NT2/D1 (cell line): ENCODE measurements around the gene NELL1.

Experiments
- DNase-seq: peaks from one replicate; pipeline ENCODE4 v3.0.0-alpha.2; 2011; ENCODE audit warnings: low read depth, low spot score
- H3K27me3 ChIP-seq: 2 replicates; pipeline ENCODE4 v1.6.0; 2011; ENCODE audit warnings: mild to moderate bottlenecking; ENCODE audit not compliant: insufficient read length, insufficient read depth
- H3K36me3 ChIP-seq: 2 replicates; pipeline ENCODE4 v1.6.1; 2011; ENCODE audit warnings: mild to moderate bottlenecking, low read length, mixed read lengths; ENCODE audit not compliant: insufficient read depth, insufficient read length
- H3K4me1 ChIP-seq: 2 replicates; pipeline ENCODE4 v1.5.1; 2011; ENCODE audit not compliant: insufficient read depth, insufficient read length
- H3K4me3 ChIP-seq: 2 replicates; pipeline ENCODE4 v1.5.1; 2011; ENCODE audit warnings: low read depth; ENCODE audit not compliant: insufficient read length
- H3K9ac ChIP-seq: 2 replicates; pipeline ENCODE4 v1.6.0; 2011; ENCODE audit warnings: low read depth; ENCODE audit not compliant: insufficient read length
- H3K9me3 ChIP-seq: 2 replicates; pipeline ENCODE4 v1.5.1; 2011; ENCODE audit warnings: mild to moderate bottlenecking, low read length; ENCODE audit not compliant: insufficient read depth
- SUZ12 ChIP-seq: IDR thresholded peaks from 2 replicates; pipeline ENCODE4 v1.6.1; 2011; ENCODE audit not compliant: insufficient read length, insufficient read depth; ENCODE audit errors: extremely low read depth
- YY1 ChIP-seq: IDR thresholded peaks from 2 replicates; pipeline ENCODE4 v1.6.1; 2011; ENCODE audit not compliant: insufficient read length, insufficient read depth
- ZNF274 ChIP-seq: IDR thresholded peaks from 2 replicates; pipeline ENCODE4 v1.6.1; 2011; ENCODE audit warnings: mild to moderate bottlenecking, low read depth, low read length

Gene NELL1

GRCh38 chr11:20909995-20910726, 240.8 kb downstream of the NELL1 start:
- no peak for DNase-seq
- Histone ChIP-seq H3K9ac (no peak overlapping the region), H3K27me3 (no peaks in the 10 kb centered on the region), H3K4me3 (no peak overlapping the region), H3K9me3 (no peaks in the 10 kb centered on the region), H3K4me1 (no peaks in the 10 kb centered on the region), H3K36me3 (no peaks in the 10 kb centered on the region)
- TF ChIP-seq SUZ12 = no peak
- no peak for TF ChIP-seq YY1
- no peak for TF ChIP-seq ZNF274

DNA sequence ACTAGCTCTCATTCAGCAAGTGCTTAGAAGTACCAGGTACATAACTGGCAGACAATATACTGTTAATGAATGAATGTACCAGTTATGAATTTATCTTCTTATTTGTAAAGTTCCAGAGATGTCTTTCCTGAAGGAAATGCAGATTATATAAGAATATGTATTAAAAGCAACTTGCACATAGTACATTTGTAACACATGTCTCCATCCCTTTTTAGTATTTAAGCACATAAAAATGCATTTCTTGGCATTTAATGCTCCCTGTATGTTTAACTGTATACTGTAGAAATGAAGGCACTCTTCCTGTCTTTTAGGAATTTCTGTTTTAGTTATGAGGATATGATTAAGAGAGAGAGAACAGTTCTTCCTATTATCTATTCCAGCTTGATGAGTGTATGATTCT, 241.3 kb downstream of the NELL1 start:
- Histone ChIP-seq H3K27me3 (no peaks in the 10 kb centered on the region), H3K9ac (no peak overlapping the region), H3K4me1 (no peaks in the 10 kb centered on the region), H3K9me3 (no peaks in the 10 kb centered on the region), H3K36me3 (no peaks in the 10 kb centered on the region), H3K4me3 (no peak overlapping the region)
- TF ChIP-seq SUZ12 (no peak), YY1 (no peak), ZNF274 (no peak)
- no peak for DNase-seq

- Histone ChIP-seq H3K27me3 (no peaks in the 10 kb centered on the region), H3K4me3 (no peak overlapping the region), H3K4me1 (no peaks in the 10 kb centered on the region), H3K9ac (no peak overlapping the region), H3K9me3 (no peaks in the 10 kb centered on the region), H3K36me3 (no peaks in the 10 kb centered on the region)
- DNase-seq = no peak
- TF ChIP-seq YY1 = no peak
- no peak for TF ChIP-seq SUZ12
- no peak for TF ChIP-seq ZNF274
Observed at GRCh38 chr11:20912065-20912821, 242.9 kb downstream of the NELL1 start.

DNA sequence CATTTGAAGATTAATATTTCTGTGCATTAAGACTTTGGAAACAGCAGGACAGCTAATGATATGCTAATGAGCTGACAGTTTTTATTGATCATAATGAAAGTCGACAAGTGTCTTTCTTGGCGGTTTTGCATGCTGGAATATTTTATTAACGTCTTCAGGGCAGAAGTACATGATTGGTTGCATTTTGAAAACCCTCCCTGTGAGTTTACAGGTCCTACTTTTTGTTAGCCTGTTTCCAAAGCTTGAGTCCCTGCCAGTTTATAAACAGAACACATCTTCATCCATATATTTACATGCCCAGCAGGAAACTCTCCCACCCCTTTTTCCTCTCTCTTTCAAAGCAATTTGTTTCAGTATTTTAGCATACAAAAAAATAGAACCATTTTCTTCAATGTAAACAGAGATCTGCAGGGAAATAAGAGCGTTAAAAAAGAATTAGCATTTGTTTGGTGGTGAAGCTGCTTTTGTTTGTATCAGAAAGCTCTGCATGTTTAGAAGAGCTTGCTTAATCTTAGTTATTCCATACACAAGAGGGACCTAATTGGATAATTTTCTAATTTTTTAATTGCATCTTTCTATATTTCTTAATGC, 243.6 kb downstream of the NELL1 start:
- H3K9ac ChIP-seq = no peak overlapping the region
- TF ChIP-seq ZNF274 = no peak
- TF ChIP-seq SUZ12 = no peak
- no peak for TF ChIP-seq YY1
- H3K4me3 ChIP-seq = no peak overlapping the region
- no peaks in the 10 kb centered on the region for H3K4me1 ChIP-seq
- no peaks in the 10 kb centered on the region for H3K27me3 ChIP-seq
- no peaks in the 10 kb centered on the region for H3K36me3 ChIP-seq
- H3K9me3 ChIP-seq = no peaks in the 10 kb centered on the region
- peak; percentile 15 for DNase-seq

DNA sequence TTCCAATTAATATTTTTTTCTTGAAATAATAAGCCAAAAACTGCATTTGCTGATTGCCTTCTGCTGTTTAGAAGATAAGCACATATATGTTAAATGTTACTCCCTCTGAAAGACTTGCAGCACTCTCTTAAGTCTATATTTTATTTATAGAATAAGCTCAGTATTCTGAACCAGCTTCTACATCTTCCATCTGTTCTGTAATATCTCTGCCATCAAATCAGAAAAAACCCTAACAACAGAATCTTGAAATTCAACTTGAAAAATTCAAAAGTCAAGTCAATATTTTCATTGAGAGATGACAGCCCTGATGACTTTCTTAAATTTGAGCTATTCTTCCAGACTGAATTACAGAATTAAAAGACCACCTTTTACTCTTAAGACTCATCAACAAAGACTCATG, 247.9 kb downstream of the NELL1 start:
- Histone ChIP-seq H3K4me1 (no peaks in the 10 kb centered on the region), H3K9ac (no peak overlapping the region), H3K4me3 (no peak overlapping the region), H3K27me3 (no peaks in the 10 kb centered on the region), H3K36me3 (no peaks in the 10 kb centered on the region), H3K9me3 (no peaks in the 10 kb centered on the region)
- no peak for TF ChIP-seq ZNF274
- no peak for TF ChIP-seq YY1
- TF ChIP-seq SUZ12 = no peak
- DNase-seq = no peak

DNA sequence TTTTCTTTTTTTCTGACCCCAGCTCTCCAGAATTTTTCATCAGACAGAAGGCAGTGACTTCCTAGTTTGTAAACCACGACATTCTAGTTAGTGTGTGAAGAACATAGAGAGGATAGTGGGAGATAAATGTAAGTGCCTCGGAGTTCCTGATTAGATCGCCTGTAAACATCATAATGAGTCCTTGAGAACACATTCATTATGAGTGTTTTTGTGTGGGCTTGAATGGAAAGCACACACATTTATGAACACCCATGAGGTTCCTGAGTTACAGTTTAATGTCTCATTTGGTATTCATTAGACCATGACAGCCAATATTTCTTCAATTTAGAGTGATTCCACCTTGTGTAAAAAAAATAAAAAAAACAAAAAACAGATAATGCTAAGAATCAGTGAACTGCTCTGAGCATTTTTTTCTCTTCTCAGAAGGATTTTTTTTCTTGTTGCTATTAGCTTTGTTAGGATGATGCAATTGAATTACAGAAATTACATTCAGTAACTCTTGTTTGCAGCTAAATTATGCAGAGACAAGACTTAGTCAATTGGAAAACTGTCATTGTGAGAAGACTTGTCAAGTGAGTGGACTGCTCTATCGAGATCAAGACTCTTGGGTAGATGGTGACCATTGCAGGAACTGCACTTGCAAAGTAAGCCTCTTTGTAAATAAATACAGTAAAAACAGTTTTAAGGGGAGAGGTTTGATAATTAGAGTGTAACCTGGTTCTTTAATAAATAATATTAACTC, 257.6 kb downstream of the NELL1 start:
- Histone ChIP-seq H3K4me3 (no peak overlapping the region), H3K4me1 (no peaks in the 10 kb centered on the region), H3K36me3 (no peaks in the 10 kb centered on the region), H3K9me3 (no peaks in the 10 kb centered on the region), H3K27me3 (no peaks in the 10 kb centered on the region), H3K9ac (no peak overlapping the region)
- TF ChIP-seq SUZ12 (no peak), YY1 (no peak), ZNF274 (no peak)
- no peak for DNase-seq

GRCh38 chr11:20931029-20931428, 261.6 kb downstream of the NELL1 start:
- no peaks in the 10 kb centered on the region for H3K36me3 ChIP-seq
- TF ChIP-seq SUZ12 = no peak
- TF ChIP-seq ZNF274 = no peak
- no peak for TF ChIP-seq YY1

More at GRCh38 chr11:20931029-20931428, 261.6 kb downstream of the NELL1 start:
- Histone ChIP-seq H3K27me3 (no peaks in the 10 kb centered on the region), H3K4me1 (no peaks in the 10 kb centered on the region), H3K4me3 (no peak overlapping the region), H3K9ac (no peak overlapping the region), H3K9me3 (no peaks in the 10 kb centered on the region)
- no peak for DNase-seq
